HUES6 (cell line): ENCODE results near the gene LRRC19.

Experiments
- H3K27ac ChIP-seq: 2 replicates; pipeline ENCODE4 v1.7.0; 2013; ENCODE audit warnings: low read depth, mild to moderate bottlenecking, low read length, inconsistent platforms
- H3K27me3 ChIP-seq: 2 replicates; pipeline ENCODE4 v1.6.1; 2013; ENCODE audit warnings: low read length; ENCODE audit not compliant: control insufficient read depth, insufficient read depth
- H3K36me3 ChIP-seq: 2 replicates; pipeline ENCODE4 v1.6.1; 2013; ENCODE audit warnings: low read length; ENCODE audit not compliant: control insufficient read depth, insufficient read depth
- H3K4me1 ChIP-seq: 2 replicates; pipeline ENCODE4 v1.6.1; 2013; ENCODE audit warnings: low read length; ENCODE audit not compliant: control insufficient read depth, insufficient read depth
- H3K4me3 ChIP-seq: 2 replicates; pipeline ENCODE4 v1.5.1; 2013; ENCODE audit warnings: low read depth, low read length
- H3K9ac ChIP-seq: one replicate; pipeline ENCODE4 v1.6.1; 2013; ENCODE audit warnings: mild to moderate bottlenecking, low read length
- H3K9me3 ChIP-seq: 2 replicates; pipeline ENCODE4 v1.6.1; 2013; ENCODE audit warnings: low read depth, low read length; ENCODE audit not compliant: control insufficient read depth, insufficient read depth

The LRRC19 gene

DNA sequence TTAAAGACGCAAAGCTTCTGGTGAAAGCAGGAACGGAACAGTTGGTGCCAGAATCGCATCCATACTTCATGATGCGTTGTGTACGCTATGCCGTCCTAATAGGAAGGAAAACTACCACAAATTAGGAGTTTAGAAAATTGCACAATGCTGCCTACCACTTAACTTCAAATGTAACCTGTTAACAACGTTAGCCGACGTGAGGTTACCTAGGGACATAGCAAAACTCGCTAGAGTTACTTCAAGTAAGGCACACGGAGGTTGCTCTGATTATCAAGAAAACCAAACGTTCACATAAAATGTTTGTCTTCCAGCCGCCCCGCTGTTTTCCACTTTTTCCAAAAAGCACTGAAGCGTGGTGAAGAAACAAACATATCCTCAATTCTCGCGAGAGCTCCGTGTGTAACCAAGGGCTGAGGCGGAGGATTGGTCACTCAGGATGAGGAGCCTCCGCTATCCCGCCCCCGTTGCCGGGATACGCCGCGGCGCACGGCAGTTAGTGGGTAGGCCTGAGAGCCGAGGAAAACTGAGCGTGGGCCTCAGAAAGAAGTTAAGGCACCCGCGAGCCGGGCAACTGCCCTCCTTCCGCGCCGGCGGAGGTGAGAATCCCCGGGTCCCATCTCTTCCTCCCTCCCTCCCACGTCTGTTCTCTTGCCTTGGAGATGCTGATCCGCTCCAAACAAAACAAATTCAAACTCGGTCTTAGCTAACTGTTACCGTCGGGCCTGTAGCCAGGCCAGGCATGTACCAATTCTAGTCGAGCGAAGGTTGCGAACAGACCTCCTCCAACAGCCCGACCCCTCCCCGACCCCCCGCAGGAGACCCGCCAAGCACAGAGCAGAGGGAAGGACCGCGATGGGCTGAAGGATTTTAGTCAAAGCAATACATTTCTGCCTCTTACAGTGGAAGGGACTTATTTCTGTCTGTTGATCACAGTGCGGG is 49.3 kb downstream of the LRRC19 start, which contains the start of gene IFT74:
IFT74 (plus strand) TSS at position 492 of the 939 bp plus-strand sequence. CDS start 5,556 bp downstream, outside the sequence.
- Histone ChIP-seq H3K4me1 (peaks cover 10% of the 10 kb centered on the region; the same call in 1 of the 2 replicates), H3K4me3 (peak within 1 kb of the TSS; percentile 61), H3K36me3 (no peaks in the 10 kb centered on the region), H3K27me3 (no peaks in the 10 kb centered on the region), H3K27ac (peak within 1 kb of the TSS; percentile 1; the same call in 1 of the 2 replicates), H3K9ac (peak within 1 kb of the TSS; percentile 75), H3K9me3 (no peaks in the 10 kb centered on the region)

DNA sequence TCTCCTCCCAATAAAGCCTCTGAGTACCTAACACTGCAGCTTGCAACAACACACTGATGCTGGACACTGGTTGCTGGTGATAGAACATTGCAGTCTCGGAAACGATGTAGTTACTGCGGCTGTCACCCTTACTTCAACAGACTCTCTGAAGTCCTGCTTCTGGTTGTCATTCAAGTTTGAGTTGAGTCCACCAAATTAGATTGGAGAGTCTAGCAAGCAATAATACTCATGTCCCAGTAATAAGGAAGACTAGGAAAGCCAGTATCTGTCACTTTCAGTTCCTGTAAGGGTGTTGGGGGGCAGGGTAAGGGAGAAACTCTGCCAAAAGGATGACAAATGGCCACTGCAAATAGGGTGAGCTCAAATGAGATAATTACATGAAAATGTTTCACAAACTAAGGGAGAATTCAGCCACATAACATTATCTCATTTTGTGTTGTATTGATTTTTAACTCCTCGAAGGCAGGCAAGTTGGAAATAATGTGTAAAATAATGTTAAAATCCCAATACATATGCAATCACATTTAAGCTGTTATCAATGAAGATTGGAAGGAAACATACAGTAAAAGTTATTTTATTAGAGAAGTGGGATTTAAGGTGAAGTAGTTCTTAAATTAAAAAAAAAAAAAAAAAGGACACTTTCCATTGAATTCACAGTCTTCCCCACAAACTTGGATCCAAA is 50.1 kb downstream of the LRRC19 start:
- Histone ChIP-seq H3K27me3 (no peaks in the 10 kb centered on the region), H3K4me1 (peaks cover 10% of the 10 kb centered on the region; the same call in 1 of the 2 replicates), H3K9me3 (no peaks in the 10 kb centered on the region), H3K27ac (no peak overlapping the region), H3K36me3 (no peaks in the 10 kb centered on the region), H3K9ac (peak overlapping the region; percentile 75), H3K4me3 (peak overlapping the region; percentile 61)

- Histone ChIP-seq H3K27me3 (no peaks in the 10 kb centered on the region), H3K4me3 (no peak overlapping the region), H3K27ac (no peak overlapping the region), H3K9me3 (no peaks in the 10 kb centered on the region), H3K36me3 (no peaks in the 10 kb centered on the region), H3K9ac (no peak overlapping the region), H3K4me1 (peaks cover 10% of the 10 kb centered on the region; the same call in 1 of the 2 replicates)
These were observed 51.4 kb downstream of the LRRC19 start for GRCh38 chr9:26954050-26954508.

DNA sequence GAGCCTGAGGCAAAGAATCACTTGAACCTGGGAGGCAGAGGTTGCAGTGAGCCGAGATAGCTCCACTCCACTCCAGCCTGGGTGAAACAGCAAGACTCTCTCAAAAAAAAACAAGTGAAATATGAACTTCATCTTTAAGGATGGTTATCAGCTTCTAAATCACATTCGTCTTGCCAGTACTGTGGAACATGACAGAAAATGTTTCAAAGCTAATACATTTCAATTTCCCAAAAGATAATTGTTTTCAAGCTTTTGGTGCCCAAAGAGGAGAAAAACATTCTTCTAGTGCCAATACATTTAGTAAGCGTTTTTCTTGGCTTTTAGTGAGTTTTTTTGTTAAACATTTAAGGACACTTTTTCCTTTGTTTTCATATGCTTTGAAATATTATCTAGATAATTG is 53.7 kb downstream of the LRRC19 start:
- peaks cover 6% of the 10 kb centered on the region; the same call in 1 of the 2 replicates for H3K4me1 ChIP-seq
- no peak overlapping the region for H3K27ac ChIP-seq
- H3K27me3 ChIP-seq = no peaks in the 10 kb centered on the region
- H3K36me3 ChIP-seq = no peaks in the 10 kb centered on the region
- H3K9me3 ChIP-seq = no peaks in the 10 kb centered on the region
- no peak overlapping the region for H3K4me3 ChIP-seq
- no peak overlapping the region for H3K9ac ChIP-seq

GRCh38 chr9:26950521-26950920 is 55.0 kb downstream of the LRRC19 start:
- Histone ChIP-seq H3K9me3 (no peaks in the 10 kb centered on the region), H3K27ac (no peak overlapping the region), H3K4me1 (peaks cover 5% of the 10 kb centered on the region; the same call in 1 of the 2 replicates), H3K27me3 (no peaks in the 10 kb centered on the region), H3K9ac (no peak overlapping the region), H3K4me3 (no peak overlapping the region), H3K36me3 (no peaks in the 10 kb centered on the region)

DNA sequence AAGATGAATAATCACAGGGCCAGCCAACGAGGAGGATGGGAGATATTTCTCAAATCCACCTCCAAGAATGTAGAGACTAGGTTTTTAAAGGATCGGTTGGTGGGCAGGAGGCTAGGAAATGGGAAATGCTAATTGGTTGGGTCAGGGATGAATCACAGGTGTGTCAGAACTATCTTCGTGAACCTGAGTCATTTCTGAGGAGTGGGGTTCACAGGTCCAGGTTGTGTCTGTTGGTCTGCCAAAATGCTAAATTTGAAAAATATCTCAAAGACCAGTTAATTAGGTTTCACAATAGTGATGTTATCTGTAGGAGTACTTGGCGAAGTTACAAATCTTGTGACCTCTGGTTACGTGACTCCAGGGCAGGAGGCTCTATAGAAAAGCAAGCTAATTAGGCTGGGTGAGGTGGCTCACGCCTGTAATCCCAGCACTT is 55.8 kb downstream of the LRRC19 start:
- Histone ChIP-seq H3K36me3 (no peaks in the 10 kb centered on the region), H3K9ac (no peak overlapping the region), H3K4me1 (no peaks in the 10 kb centered on the region), H3K4me3 (no peak overlapping the region), H3K27ac (no peak overlapping the region), H3K27me3 (no peaks in the 10 kb centered on the region), H3K9me3 (no peaks in the 10 kb centered on the region)

DNA sequence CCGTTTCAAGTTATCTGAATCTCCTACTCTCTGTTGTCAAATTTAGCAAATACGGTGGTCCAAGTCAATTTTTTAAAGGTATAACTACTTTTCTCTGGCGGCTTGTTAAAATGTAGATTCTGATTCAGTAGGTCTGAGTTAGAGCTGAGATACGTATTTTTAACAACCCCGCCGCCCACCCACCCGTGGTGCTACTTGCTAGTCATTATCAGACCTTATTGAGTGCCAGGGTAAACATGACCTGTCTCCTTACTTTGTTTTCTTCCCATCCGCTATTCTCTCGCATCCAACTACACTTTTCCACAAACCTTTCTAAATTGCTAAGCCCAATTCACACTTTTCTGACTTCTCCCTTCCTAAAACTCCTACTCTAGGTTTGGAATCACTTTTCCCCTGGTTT is 57.7 kb downstream of the LRRC19 start:
- Histone ChIP-seq H3K36me3 (peaks cover 10% of the 10 kb centered on the region), H3K9ac (peak overlapping the region; percentile 98), H3K4me1 (no peaks in the 10 kb centered on the region)

GRCh38 chr9:26946753-26947727 is 58.4 kb downstream of the LRRC19 start, which contains the start of gene PLAA:
Gene PLAA, minus strand, starts transcription at chr9:26947242. Its CDS starts 197 bp downstream, at chr9:26947045.
- Histone ChIP-seq H3K27me3 (no peaks in the 10 kb centered on the region), H3K9ac (peak within 1 kb of the TSS; percentile 98), H3K9me3 (no peaks in the 10 kb centered on the region), H3K36me3 (peaks cover 10% of the 10 kb centered on the region), H3K4me1 (no peaks in the 10 kb centered on the region), H3K27ac (peak within 1 kb of the TSS; percentile 100), H3K4me3 (peak within 1 kb of the TSS; percentile 99)

More for the DNA sequence above, 57.7 kb downstream of the LRRC19 start:
- Histone ChIP-seq H3K4me3 (peak overlapping the region; percentile 99), H3K9me3 (no peaks in the 10 kb centered on the region), H3K27me3 (no peaks in the 10 kb centered on the region), H3K27ac (peak overlapping the region; percentile 100)

GRCh38 chr9:26945591-26945990 is 59.9 kb downstream of the LRRC19 start:
- H3K9me3 ChIP-seq = no peaks in the 10 kb centered on the region
- no peaks in the 10 kb centered on the region for H3K4me1 ChIP-seq
- H3K27me3 ChIP-seq = no peaks in the 10 kb centered on the region
- no peak overlapping the region for H3K27ac ChIP-seq
- peak overlapping the region; percentile 99 for H3K4me3 ChIP-seq
- peaks cover 12% of the 10 kb centered on the region for H3K36me3 ChIP-seq
- H3K9ac ChIP-seq = peak overlapping the region; percentile 98
